ENCODE data around the gene GRM4. TPM values are rescaled to one million over a fixed set of nuclear protein-coding genes. Genes with fewer than 3 reads are reported as not detected.

The GRM4 gene
- total RNA-seq, 1 donor from 2014 or later = not detected

DNA sequence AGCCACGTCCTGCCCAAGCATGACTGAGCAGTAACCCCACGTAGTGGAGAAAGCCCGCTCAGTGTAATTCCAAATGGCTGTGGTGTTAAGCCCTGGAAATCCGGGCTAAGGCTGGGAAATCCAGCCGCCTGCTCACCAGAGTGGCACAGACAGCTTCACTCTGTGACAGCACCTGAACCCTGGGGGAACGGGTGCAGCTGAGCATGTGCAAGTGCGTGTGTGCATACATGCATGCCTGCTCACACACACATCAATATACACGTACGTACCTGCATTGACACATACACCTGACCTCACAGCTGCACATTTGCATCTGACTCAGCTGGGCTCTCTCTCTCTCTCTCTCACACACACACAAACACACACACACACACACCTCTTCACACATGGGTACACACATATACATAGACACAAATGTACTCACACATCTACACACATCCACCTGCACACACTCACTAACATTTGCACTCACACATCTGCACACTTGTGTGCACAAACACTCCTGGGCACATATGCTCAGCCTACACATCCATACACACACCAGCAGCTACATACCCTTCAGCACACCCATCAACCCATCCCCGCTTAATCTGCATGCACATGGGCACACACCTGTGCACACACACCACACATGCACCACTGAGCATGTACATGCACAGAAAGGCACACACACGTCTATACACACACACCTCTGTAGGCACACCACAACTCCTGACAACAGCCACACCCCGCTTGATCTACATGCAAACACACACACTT is 114.1 kb downstream of the GRM4 start:
- H3K27me3 ChIP-seq (ENCODE audit: control insufficient read depth, insufficient read depth, low read length) = no peaks in the 10 kb centered on the region
- FAIRE-seq = peak; percentile 92
- H3K4me3 ChIP-seq (ENCODE audit: low read depth, low read length) = no peak overlapping the region
- no peaks in the 10 kb centered on the region for H3K36me3 ChIP-seq (ENCODE audit: control insufficient read depth, insufficient read depth, low read length)
- DNase-seq (ENCODE audit: low read depth) = peak; percentile 3
- TF ChIP-seq, protein P1, sequence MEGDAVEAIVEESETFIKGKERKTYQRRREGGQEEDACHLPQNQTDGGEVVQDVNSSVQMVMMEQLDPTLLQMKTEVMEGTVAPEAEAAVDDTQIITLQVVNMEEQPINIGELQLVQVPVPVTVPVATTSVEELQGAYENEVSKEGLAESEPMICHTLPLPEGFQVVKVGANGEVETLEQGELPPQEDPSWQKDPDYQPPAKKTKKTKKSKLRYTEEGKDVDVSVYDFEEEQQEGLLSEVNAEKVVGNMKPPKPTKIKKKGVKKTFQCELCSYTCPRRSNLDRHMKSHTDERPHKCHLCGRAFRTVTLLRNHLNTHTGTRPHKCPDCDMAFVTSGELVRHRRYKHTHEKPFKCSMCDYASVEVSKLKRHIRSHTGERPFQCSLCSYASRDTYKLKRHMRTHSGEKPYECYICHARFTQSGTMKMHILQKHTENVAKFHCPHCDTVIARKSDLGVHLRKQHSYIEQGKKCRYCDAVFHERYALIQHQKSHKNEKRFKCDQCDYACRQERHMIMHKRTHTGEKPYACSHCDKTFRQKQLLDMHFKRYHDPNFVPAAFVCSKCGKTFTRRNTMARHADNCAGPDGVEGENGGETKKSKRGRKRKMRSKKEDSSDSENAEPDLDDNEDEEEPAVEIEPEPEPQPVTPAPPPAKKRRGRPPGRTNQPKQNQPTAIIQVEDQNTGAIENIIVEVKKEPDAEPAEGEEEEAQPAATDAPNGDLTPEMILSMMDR (IDR thresholded peaks at IDR 0.05; ENCODE audit: insufficient read depth, low read length, severe bottlenecking) = no peak

DNA sequence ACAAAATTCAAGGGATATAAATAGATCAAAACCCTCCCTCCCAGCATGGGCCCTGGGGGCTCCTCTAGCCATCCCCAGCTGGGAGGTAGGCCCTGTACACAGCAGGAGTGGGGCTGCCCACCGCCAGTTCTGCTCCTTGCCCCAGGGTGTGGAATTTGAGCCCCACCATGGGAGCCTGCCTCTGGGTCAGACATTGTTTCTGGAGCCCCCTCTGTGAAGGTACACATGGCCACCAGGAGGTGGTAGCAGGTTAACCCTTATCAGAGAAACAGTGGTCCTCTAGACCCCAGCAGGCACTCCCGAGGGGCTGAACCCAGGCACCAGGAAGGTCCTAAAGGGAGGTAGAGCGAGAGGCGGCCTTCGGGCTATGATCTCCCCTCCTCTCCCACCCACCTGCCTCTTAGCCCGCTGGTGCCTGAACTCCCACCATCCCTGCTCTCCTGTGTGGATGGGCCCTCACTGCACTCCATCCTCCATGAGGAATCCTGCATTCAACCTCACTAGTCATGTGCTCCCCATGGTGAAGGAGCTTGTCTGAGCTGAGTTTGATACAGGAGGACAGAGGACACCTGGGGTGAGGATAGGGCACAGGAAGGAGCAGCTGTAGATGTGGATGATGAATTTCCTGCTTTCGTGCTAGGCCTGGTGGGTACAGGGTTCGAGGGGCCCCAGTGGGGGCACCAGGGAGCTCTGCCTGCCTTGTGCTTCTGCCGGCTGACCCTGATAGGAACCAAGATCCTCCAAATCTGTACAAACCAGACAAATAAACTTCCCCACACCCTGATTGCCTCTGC is 114.9 kb downstream of the GRM4 start:
- FAIRE-seq = no peak
- H3K27me3 ChIP-seq (ENCODE audit: control insufficient read depth, insufficient read depth, low read length) = no peaks in the 10 kb centered on the region
- TF ChIP-seq, protein P1 (IDR thresholded peaks at IDR 0.05; ENCODE audit: insufficient read depth, low read length, severe bottlenecking) = no peak

DNA sequence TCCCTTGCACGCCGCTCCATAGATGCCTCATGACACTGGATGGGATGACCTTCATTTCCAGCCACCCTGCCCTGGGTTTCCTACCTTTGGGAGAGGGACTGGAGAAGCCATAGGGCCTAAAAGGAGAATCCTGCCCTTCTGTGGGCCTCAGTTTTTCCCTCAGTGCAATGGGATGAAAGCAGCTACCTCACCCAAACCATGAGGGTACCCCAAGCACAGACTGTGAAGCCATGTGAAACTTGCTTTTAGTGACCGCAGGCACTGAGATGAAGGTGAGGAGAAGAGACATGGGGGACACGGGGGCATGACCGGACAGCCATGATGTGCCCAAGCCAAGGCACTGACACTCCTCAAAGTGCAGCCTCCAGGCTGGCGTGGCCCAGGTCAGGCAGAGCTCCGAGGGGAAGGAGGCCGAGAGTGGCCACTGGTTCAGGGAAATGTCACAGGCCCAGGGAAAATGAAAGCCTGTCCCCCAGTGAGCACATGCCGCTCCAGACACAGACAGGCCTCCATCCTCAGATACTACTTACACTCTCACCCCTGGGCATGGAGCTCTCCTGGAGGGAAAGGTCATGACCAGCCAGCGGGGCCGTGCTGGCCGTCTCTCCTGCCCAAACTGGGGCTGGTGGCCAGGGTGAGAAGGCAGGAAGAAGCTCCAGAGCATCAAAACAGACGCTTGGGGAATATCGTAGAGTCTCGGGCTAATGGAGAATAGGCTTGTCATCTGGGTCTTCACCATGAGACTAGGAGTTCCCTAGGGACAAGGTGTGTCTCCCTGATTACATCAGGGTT is 116.2 kb downstream of the GRM4 start:
- DNase-seq (ENCODE audit: low read depth) (no peak), FAIRE-seq (no peak)
- Histone ChIP-seq H3K4me3 (ENCODE audit: low read depth, low read length) (no peak overlapping the region), H3K27me3 (ENCODE audit: control insufficient read depth, insufficient read depth, low read length) (no peaks in the 10 kb centered on the region), H3K36me3 (ENCODE audit: control insufficient read depth, insufficient read depth, low read length) (no peaks in the 10 kb centered on the region)
- TF ChIP-seq, protein P1 (IDR thresholded peaks at IDR 0.05; ENCODE audit: insufficient read depth, low read length, severe bottlenecking) = no peak

More for the DNA sequence above, 114.9 kb downstream of the GRM4 start:
- no peaks in the 10 kb centered on the region for H3K36me3 ChIP-seq (ENCODE audit: control insufficient read depth, insufficient read depth, low read length)
- no peak for DNase-seq (ENCODE audit: low read depth)
- no peak overlapping the region for H3K4me3 ChIP-seq (ENCODE audit: low read depth, low read length)

DNA sequence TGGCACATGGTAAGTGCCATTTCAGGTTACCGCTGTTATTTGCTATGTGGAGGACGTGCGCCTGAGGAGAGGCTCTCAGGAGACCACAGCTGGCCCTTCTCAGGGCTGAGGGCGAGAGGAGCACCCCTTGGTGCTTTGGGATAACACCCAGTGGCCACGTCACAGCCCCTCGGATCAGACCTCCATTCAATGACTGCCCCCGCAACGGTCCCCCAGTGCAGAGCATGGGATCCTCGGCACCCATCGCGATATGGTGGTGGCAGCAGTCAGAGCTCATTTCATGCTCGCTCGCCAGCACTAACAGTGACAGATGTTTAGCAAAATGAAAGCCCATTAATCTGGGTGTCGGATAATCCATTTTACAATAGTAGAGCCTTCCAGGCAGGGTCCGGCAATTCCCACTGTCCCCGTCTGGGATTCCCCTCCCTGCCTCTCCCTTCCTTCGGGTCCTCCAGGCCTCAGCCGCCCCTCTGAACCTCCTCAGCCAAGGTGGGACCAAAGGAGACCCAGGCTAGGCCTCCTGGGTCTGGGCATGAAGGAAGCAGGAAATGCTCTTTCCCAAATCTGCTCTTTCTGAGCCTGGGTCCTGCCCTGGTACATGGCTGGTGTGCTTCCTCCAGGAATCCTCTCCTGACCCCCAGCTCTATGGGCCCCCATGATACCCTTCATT is 117.1 kb downstream of the GRM4 start:
- DNase-seq (ENCODE audit: low read depth) (no peak), FAIRE-seq (no peak)
- TF ChIP-seq, protein P1 (IDR thresholded peaks at IDR 0.05; ENCODE audit: insufficient read depth, low read length, severe bottlenecking) = no peak
- Histone ChIP-seq H3K27me3 (ENCODE audit: control insufficient read depth, insufficient read depth, low read length) (no peaks in the 10 kb centered on the region), H3K36me3 (ENCODE audit: control insufficient read depth, insufficient read depth, low read length) (no peaks in the 10 kb centered on the region), H3K4me3 (ENCODE audit: low read depth, low read length) (no peak overlapping the region)

DNA sequence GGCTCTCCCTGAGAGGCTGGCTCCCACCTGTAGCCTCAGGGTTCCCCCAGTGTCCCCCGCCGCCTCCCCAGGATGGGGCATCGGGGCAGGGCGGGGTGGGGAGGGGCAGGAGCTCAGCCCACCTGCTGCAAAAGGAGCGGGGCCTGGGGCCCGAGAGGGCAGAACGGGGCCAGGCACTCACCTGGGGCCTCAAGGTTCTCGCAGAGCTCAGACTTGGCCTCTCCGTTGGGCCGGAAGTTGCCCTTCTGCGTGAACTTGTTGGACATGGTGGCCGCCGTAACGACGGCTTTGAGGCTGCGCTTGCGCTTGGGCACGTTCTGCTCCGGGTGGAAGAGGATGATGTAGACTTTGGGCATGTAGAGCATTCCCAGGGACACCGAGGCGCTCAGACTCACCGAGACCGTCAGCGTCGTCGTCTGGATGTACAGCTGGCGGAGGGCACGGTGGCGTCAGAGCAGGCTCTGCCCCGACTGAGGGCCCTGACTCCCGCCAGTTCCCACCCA is 117.9 kb downstream of the GRM4 start:
- DNase-seq (ENCODE audit: low read depth) (no peak), FAIRE-seq (no peak)
- TF ChIP-seq, protein P1 (IDR thresholded peaks at IDR 0.05; ENCODE audit: insufficient read depth, low read length, severe bottlenecking) = no peak
- Histone ChIP-seq H3K4me3 (ENCODE audit: low read depth, low read length) (no peak overlapping the region), H3K27me3 (ENCODE audit: control insufficient read depth, insufficient read depth, low read length) (no peaks in the 10 kb centered on the region), H3K36me3 (ENCODE audit: control insufficient read depth, insufficient read depth, low read length) (no peaks in the 10 kb centered on the region)
